Glutamatergic neuron (in vitro differentiated cells): ENCODE results near the gene HMGB3. TPM values are rescaled to one million over a fixed set of nuclear protein-coding genes. Genes with fewer than 3 reads are reported as not detected.

Experiments used
- DNase-seq: peaks from one replicate; pipeline ENCODE4 v3.0.0; 2022
- H3K27ac Mint-ChIP-seq: one replicate; pipeline ENCODE4 v1.8.0; 2020; ENCODE audit warnings: mild to moderate bottlenecking, mixed read lengths, inconsistent platforms; ENCODE audit not compliant: unreplicated experiment
- H3K27me3 Mint-ChIP-seq: one replicate; pipeline ENCODE4 v1.8.0; 2020; ENCODE audit warnings: mild to moderate bottlenecking, moderate library complexity, mixed read lengths, inconsistent platforms; ENCODE audit not compliant: unreplicated experiment
- H3K36me3 Mint-ChIP-seq: one replicate; pipeline ENCODE4 v1.8.0; 2020; ENCODE audit warnings: mild to moderate bottlenecking, mixed read lengths, inconsistent platforms; ENCODE audit not compliant: unreplicated experiment
- H3K4me1 Mint-ChIP-seq: one replicate; pipeline ENCODE4 v1.8.0; 2020; ENCODE audit warnings: mild to moderate bottlenecking, low read depth, mixed read lengths, inconsistent platforms; ENCODE audit not compliant: unreplicated experiment
- H3K4me3 Mint-ChIP-seq: one replicate; pipeline ENCODE4 v1.8.0; 2020; ENCODE audit warnings: mild to moderate bottlenecking, mixed read lengths, inconsistent platforms; ENCODE audit not compliant: unreplicated experiment
- H3K9me3 Mint-ChIP-seq: one replicate; pipeline ENCODE4 v1.8.0; 2020; ENCODE audit warnings: mild to moderate bottlenecking, moderate library complexity, mixed read lengths, inconsistent platforms; ENCODE audit not compliant: unreplicated experiment
- CTCF ChIP-seq: fragments of 200-600 bp; sonication (generic); IDR thresholded peaks from one replicate; pipeline ENCODE4 v1.5.0; 2021; ENCODE audit not compliant: partially characterized antibody, unreplicated experiment
- total RNA-seq: library from RNA; stranded (reverse); fragmentation: NEBNext Ultra II Directional; extraction: Animal tissue kit (Norgen Biotek cat#: 25700); gene quantifications from one replicate; pipeline ENCODE4 v1.2.1, GENCODE V29; 2021; ENCODE audit not compliant: unreplicated experiment

HMGB3 gene
- total RNA-seq, 1 donor from 2014 or later = 131 TPM

- Mint-ChIP-seq H3K9me3 (no peaks in the 10 kb centered on the region), H3K27me3 (no peaks in the 10 kb centered on the region), H3K4me3 (no peak overlapping the region), H3K36me3 (no peaks in the 10 kb centered on the region), H3K4me1 (no peaks in the 10 kb centered on the region), H3K27ac (no peak overlapping the region)
- no peak for TF ChIP-seq CTCF
- no peak for DNase-seq
Measured at GRCh38 chrX:150975655-150976390, 7.3 kb upstream of the HMGB3 start.

- H3K4me1 Mint-ChIP-seq = no peaks in the 10 kb centered on the region
- H3K4me3 Mint-ChIP-seq = no peak overlapping the region
- no peak for DNase-seq
- H3K36me3 Mint-ChIP-seq = no peaks in the 10 kb centered on the region
- H3K27ac Mint-ChIP-seq = no peak overlapping the region
- peaks cover 2% of the 10 kb centered on the region for H3K9me3 Mint-ChIP-seq
- no peak for TF ChIP-seq CTCF
- H3K27me3 Mint-ChIP-seq = peaks cover 2% of the 10 kb centered on the region
Measured at GRCh38 chrX:150977411-150978162, 5.5 kb upstream of the HMGB3 start.

- no peak for DNase-seq
- H3K4me3 Mint-ChIP-seq = no peak overlapping the region
- no peak overlapping the region for H3K27ac Mint-ChIP-seq
- H3K4me1 Mint-ChIP-seq = peaks cover 2% of the 10 kb centered on the region
- peaks cover 8% of the 10 kb centered on the region for H3K9me3 Mint-ChIP-seq
- peaks cover 5% of the 10 kb centered on the region for H3K36me3 Mint-ChIP-seq
- peaks cover 7% of the 10 kb centered on the region for H3K27me3 Mint-ChIP-seq
- no peak for TF ChIP-seq CTCF
Measured at GRCh38 chrX:150980186-150980585, 2.9 kb upstream of the HMGB3 start.

- DNase-seq = no peak
- H3K4me3 Mint-ChIP-seq = no peak overlapping the region
- no peak overlapping the region for H3K27ac Mint-ChIP-seq
- peaks cover 2% of the 10 kb centered on the region for H3K4me1 Mint-ChIP-seq
- peaks cover 11% of the 10 kb centered on the region for H3K9me3 Mint-ChIP-seq
- H3K27me3 Mint-ChIP-seq = peaks cover 7% of the 10 kb centered on the region
- TF ChIP-seq CTCF = no peak
- peaks cover 5% of the 10 kb centered on the region for H3K36me3 Mint-ChIP-seq
Measured at GRCh38 chrX:150980711-150981110, 2.4 kb upstream of the HMGB3 start.

GRCh38 chrX:150982235-150982787 is 824 bp upstream of the HMGB3 start:
- Mint-ChIP-seq H3K36me3 (peaks cover 5% of the 10 kb centered on the region), H3K4me1 (peaks cover 5% of the 10 kb centered on the region), H3K27me3 (peaks cover 7% of the 10 kb centered on the region), H3K4me3 (peak overlapping the region; percentile 76), H3K9me3 (peaks cover 11% of the 10 kb centered on the region), H3K27ac (no peak overlapping the region)
- TF ChIP-seq CTCF = no peak
- DNase-seq = no peak
